SW480 (cell line): Measurements from ENCODE around the gene TMEM233.
A peak's percentile ranks its signal among the peaks of the same experiment; 100 is the strongest.

ENCODE experiments used
- DNase-seq: peaks from one replicate; pipeline ENCODE4 v3.0.0-alpha.2; 2016; ENCODE audit warnings: low spot score

TMEM233 gene

DNA sequence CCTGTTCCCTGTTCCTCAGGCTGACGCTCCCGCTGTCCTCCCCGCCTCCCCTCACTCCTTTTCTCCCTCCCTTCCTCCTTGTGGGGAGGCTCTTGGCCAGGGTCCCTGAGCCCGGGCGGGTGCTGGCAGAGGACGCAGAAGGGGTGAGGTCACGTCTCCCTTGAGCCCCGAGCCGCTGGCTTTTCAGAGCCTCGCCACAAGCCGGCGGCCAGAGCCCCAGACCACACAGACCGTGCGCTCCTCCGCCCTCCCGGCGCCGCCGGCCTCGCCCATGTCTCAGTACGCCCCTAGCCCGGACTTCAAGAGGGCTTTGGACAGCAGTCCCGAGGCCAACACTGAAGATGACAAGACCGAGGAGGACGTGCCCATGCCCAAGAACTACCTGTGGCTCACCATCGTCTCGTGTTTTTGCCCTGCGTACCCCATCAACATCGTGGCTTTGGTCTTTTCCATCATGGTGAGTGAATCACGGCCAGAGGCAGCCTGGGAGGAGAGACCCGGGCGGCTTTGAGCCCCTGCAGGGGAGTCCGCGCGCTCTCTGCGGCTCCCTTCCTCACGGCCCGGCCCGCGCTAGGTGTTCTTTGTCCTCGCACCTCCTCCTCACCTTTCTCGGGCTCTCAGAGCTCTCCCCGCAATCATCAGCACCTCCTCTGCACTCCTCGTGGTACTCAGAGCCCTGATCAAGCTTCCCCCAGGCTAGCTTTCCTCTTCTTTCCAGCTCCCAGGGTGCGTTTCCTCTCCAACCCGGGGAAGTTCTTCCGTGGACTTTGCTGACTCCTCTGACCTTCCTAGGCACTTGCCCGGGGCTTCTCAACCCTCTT lies at the start of gene TMEM233:
TSS of gene TMEM233 (plus strand) at position 197 of the 821 bp plus-strand sequence. CDS start at position 272, 75 bp downstream.
- DNase-seq = no peak

DNA sequence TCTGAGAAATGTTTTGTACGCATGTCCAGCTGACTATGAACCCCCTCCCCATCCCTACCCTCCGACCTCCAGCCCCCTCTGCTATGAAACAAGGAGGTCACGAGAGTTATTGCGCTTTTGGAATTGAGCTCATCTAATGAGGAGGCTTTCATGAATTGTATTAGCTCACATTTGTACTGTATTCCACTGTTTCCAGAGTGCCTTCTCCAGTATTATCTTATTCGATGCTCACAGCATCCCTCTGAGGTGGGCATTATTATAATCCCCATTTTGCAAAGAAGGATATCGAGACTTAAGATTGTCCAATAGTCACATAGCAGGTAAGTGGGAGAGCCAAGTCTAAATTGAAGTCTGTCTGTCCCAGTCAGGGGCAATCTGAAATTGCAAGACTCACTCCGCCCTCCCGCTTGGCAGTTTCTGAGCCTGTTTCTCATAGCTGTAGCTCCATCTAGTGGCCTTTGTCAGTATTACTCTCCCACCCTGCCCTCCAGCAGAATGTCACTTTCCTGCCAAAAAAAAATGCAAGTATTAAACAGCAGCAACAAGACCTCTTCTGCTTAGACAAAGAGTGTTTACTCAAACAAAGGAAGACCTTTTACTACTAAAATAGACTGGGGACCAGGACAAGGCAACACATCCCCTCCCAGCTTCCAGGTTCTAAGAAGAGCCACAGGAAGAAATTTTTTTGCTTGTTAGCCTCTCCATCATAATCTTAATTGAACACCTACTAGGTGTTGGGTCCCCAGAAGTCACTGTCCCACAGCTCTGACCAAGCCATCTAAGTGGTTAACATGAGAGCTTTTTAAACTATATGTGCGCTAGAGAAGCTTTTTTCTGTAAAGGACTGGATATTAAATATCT lies 48.6 kb upstream of the TMEM233 start:
- peak; percentile 31 for DNase-seq

DNA sequence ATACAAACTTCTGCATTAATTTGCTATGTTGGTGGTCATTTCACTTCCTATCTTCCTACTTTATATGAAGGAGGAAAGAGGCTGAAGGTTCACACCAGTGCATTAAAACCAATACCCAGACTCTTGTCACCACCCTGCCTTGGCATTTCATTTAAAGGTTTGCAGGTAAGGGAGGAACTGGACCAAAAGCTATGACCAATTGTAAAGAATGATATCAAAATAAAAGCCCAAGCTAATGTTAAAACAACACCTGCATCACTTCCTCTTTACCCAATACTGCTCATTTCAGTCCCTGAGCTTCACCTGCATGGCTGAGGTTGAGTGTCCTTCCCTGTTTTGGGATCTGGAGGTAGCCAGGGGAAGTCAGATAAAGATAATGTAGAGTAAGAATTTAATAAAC lies 47.2 kb upstream of the TMEM233 start:
- no peak for DNase-seq

DNA sequence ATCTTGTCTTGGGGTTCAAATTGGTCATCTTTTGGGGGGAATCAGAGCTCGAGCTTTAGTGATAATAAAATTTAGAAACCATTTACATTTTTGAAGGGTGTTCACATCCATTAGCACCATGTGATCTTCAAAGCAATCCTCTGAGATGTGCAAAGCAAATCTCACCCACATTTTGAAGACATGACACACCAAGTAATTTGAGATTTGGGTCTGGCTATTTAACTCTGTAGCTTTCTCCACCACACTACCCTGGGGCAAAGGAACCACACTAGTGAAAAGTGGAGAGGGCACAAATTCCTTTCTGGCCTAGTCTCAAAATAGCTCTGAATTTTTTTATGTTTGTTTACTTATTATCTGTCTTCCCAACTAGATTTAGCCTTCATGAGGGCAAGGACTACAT lies 46.6 kb upstream of the TMEM233 start:
- DNase-seq = no peak

DNA sequence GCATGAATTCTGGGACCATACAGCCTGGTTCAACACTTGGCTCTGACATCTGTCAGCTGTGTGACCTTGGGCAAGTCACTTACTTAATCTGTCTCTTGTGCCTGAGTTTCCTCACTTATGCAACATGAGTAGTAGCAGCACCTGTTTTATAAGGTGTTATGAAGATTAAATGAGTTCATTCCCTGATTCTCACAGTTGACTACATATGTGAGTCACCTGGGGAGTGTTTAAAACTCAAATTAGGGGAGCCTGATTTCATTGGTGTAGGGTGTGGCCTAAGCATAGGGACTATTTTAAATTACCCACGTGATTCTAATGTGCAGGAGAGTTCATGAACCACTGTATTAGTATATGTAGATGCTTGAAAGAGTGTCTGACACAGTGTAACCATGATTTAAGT lies 36.7 kb upstream of the TMEM233 start:
- no peak for DNase-seq

DNA sequence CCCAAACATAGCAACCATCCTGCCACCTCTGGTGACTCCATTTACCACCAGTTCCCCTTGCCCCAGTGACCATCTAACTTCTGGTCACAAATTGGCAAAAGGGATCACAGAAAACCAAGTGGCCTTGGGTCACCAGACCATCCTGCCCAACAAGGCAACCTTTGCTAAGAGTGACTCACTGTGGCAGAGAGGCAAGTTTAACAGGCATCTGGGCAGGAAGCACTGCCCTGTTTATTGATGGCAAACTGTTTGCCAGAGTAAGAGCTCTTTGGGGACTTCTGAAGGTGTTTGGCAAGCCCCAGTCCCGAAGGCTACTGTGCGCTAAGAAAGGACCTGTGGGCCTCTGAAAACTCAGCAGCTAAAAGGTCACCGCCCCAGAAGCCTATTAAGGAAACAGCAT lies 28.2 kb upstream of the TMEM233 start:
- DNase-seq = no peak

DNA sequence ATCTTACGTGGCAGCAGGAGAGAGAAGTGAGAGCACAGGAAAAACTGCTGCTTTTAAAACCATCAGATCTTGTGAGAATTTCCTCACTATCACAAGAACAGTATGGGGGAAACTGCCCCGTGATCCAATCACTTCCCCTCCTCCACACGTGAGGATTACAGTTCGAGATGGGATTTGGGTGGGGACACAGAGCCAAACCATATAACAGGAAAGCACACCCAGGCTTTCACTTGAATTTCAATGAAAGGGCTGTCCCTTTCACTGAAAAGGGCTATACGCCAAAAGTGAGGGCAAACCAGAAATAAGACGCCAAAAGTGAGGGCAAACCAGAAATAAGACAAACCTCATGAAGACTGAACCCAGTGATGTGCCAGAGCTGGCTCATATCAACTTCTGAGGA lies 22.8 kb upstream of the TMEM233 start:
- no peak for DNase-seq

DNA sequence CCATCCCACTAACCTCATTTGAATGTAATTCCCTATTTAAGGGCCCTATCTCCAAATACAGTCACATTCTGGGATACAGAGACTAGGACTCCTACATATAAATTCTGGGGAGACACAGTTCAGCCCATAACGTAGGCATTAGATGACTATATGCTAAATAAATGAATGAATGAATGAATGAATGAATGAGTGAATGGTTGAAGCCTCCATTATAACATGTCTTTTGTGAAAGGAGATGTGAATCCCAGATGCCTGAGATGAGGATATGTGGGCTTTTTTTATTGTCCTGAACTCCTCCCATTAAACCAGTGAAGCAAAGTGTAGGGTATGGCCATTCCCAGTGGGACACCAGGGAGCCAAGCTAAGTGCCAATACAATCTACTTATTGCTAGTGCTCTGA lies 20.5 kb upstream of the TMEM233 start:
- DNase-seq = no peak

DNA sequence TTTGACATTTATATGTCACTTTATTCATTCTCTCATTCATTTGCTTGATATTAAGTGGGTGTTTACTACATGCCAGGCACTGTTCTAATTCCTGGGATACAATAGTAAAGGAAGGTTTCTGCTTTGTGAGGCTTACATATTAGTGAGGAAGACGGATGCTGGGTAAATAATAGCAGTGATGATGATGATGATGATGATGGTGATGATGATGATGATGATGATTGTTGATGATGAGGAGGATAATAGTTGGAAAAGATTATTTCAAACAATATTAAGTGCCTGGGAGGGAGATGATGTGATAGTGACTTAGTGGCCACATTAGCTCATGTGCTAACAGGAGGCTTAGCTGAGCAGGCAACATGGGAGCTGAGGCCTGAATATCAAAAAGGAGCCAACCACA lies 19.3 kb upstream of the TMEM233 start:
- DNase-seq = no peak

DNA sequence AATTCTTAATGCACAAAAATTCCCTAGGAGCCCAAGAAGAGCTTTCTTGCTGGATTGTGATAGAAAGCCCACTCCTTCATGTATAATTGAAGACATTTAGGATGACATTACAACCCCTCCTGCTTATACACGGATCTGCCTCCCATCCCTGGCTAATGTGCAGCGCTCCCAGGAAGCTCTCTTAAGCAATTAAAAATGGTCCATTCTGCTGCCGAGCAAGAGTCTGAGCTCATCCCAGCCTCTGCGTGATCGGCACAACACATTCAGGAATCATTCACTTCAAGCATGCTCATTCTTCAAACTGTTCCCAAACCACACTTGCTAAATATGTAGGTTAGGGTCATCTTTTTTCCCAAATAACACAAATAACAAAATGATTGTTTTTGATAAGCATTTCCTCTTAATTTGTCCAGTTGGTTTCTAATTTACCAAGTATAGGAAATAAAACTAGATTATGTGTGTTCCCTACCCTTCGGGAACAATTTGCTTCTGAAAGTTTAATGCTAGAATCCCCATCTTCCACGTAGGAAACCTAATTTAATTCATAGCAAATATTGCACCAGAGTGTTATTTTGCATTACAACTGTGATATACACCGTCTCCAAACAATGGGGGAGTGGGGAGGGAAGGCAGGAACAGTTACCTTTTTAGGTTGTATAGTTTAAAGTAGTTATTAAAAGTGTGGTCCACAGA lies 17.3 kb upstream of the TMEM233 start:
- DNase-seq = no peak

DNA sequence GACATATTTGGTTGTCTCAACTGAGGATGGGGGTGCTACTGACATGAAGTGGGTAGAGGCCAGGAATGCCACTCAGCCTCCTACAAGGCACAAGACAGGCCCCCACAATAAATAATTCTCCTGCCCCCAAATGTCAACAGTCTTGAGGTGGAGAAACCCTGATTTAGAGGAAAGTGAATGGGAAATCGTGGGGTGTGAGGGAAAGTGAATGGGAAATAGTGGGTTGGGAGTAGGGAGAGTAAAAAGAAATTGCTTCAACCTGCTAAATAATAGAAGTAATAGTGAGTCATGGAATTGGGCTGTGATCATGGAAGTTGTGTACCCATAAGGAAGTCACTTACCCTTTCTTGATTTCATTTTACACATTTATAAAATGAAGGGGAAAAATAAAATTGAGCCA lies 16.7 kb upstream of the TMEM233 start:
- DNase-seq = no peak

DNA sequence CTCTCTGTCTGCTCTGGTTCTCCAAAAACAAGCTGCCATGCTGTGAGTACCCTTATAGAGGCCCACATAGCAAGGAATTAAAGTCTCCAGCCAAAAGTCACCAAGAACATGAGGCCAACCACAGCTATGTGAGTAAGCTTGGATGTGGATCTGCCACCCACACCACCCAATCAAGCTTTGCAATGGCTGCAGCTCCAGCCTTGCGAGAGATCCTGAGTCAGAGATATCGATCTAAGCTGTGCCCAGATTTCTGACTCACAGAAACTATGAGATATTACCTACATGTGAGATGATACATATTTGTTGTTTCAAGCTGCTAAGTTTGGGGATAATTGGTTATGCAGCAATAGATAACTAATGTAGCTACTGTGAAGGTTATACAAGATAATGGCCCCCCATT lies 15.5 kb upstream of the TMEM233 start:
- peak; percentile 11 for DNase-seq

DNA sequence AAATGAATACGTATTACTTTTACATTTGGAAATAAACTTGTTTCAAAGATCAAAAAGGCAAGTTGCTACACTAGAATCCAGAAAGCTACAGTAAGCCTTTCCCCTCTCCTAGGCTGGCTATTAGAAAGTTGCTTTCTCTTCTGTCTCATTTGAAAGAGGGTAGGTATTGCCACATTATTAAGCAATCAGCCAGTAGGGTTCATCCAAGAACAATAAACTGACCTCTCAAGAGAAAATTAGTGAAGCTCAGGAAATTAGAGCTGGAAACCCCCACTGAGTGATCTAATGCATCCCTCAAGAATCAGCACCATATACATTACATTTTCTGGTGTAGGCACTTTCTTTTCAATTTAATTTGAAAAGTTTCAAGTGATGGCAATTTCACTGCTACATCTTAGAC lies 4.5 kb upstream of the TMEM233 start:
- DNase-seq = no peak

DNA sequence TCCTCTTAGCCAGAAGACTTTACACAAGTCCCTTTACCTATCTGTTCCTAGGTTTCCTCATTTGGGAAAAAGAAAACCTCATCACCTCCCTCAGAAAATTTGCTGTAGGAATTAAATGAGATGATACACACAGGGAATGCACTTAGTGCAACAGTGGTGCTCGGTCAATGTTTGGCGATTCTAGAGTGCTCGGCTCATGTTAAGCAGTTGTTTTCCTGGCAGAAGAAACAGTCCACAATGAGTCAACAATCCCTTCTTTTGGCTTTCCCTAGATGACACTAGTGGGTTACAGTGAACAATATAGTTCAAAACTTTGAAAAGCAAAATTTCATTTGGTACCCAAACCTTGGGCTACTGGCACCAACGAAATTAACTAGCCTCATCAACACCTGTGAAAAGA lies 3.9 kb upstream of the TMEM233 start:
- DNase-seq = no peak

DNA sequence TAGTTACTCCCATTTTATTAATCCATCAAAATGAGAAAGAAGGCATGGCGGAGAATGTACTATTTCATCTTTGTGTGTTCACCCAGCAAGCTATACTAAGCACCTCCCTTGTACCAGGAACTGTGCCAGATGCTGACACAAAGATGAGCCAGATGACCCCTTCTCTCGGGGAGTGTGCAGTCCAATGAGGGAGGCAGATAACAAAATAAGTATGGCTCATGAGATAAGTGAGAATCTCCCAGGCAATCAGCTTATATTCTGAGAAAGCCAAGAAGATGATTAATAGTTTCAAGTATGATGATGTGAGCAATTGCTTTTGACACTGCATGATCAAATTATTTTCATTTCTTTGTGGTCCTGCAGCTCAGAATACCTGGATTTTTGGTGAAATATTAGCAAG lies 1.3 kb upstream of the TMEM233 start:
- DNase-seq = no peak

DNA sequence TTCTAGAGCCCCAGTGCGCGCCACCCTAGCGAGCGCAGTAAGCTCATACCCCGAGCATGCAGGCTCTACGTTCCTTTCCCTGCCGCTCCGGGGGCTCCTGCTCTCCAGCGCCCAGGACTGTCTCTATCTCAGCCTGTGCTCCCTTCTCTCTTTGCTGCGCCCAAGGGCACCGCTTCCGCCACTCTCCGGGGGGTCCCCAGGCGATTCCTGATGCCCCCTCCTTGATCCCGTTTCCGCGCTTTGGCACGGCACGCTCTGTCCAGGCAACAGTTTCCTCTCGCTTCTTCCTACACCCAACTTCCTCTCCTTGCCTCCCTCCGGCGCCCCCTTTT lies 791 bp downstream of the TMEM233 start:
- no peak for DNase-seq

DNA sequence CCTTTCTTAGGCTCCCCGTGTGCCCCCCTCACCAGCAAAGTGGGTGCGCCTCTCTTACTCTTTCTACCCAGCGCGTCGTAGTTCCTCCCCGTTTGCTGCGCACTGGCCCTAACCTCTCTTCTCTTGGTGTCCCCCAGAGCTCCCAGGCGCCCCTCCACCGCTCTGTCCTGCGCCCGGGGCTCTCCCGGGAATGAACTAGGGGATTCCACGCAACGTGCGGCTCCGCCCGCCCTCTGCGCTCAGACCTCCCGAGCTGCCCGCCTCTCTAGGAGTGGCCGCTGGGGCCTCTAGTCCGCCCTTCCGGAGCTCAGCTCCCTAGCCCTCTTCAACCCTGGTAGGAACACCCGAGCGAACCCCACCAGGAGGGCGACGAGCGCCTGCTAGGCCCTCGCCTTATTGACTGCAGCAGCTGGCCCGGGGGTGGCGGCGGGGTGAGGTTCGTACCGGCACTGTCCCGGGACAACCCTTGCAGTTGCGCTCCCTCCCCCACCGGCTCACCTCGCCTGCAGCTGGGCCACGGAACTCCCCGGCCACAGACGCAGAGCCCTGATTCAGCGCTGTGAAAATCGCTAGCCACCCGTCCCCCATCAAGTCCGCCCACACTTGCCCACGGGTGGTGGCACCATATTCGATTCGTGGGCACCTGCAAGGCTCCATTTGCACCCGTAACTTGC lies 1.3 kb downstream of the TMEM233 start:
- no peak for DNase-seq

DNA sequence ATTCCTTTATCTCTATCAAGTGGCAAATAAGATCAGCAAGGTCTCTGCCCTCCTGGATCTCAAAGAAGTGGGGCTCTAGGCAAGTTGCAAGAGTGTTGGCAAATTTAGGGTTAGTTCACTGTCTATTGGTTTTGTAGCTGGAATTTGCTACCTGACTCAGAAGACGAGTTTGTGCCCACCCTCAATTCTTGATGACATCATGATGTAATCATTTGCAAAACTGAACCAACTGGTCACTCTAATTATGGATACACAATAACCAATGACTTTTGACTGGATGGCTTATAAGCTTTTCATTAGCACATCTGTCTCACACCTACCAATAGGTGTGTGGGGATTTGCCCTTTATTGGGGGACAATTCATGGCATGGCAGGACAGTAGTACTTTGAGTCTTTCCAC lies 4.6 kb downstream of the TMEM233 start:
- DNase-seq = no peak

DNA sequence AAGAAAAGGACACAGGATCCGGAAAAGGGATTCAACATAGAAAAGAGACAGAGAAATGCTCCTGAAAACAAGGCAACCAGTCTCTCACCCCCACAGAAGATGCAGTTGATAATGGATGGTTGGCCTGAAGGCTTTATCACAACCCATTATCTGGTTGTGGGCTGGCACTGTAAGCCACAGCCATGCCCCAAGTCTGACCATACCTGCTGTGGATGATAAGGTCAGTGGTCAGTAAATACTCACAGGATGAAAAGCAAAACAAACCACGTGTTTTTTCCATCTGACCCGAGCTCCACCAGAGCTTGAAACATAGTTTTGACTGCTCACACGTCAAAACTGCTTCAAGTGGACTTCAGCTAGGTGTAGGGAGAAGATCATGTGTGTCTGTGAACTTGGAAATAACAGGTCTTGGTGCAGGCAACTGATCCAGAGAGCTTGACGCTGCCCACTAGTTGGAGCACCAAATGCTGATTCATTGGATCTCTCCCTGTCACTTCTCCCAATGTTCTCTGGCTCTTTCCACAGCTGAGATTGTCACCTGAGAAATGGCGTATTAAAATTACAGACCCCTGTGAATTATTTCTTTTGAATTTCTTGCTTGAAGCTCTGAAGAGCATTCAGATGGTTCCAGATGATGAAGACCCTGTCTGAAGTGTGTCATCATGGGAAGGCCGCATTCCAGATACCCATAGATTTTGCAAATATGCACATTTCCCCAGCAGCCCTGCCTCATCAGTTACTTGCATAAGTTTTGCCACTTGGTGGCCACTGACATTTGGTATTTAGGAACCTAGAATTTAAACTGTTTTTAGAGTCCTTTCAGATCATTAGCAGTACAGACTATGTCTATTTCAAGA lies 8.5 kb downstream of the TMEM233 start:
- peak; percentile 16 for DNase-seq

DNA sequence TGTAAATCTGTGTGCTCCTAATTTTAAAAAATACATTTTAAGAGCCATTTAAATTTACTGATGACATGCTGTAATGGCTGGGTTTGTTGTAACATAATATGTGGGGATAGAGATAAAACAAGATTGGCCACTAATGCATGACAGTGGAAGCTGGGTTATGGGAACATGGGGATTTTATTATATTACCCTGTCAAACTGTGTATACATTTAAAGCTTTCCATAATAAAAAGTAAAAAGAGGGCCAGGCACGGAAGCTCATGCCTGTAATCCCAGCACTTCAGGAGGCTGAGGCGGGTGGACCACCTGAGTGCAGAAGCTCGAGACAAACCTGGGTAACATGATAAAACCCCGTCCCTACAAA lies 9.1 kb downstream of the TMEM233 start:
- no peak for DNase-seq

DNA sequence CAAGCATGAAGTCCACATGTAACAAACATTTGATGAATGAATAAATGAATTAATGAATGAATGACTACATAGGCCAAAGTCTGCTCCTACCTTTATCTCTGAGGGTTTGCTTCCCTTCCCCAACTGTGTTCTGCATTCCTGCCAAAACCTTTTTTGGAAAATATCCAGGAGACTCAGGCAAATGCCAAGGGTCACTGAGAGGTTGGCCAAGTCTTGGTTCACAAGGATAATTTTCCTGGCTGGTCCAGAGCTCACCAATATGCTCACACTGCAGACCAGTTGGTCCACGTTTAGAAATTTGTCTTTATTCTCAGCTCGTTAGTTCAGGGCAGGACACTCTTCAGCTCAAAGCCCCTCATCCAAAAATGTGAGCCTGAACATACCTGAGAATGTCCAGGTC lies 10.2 kb downstream of the TMEM233 start:
- DNase-seq = no peak
